ENCODE data around the gene AUTS2. TPM values are rescaled to one million over a fixed set of nuclear protein-coding genes. Genes with fewer than 3 reads are reported as not detected.

The AUTS2 gene
- total RNA-seq, 1 donor from 2014 or later = 53.0 TPM

DNA sequence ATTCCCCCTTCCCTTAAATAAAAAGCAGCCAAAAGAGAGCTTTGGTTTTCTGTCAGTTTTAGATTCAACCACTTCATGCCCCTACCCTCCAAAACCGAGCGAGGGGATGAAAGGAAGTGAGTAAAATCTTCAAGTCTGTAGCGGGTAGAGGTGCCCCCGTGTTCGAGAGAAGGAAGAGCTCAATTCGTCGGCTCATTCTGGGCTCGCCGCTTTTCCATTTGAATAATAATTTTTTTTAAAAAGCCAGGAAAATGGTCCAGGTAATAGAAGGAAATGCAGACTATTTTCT is 1097.5 kb downstream of the AUTS2 start:
- peaks cover 27% of the 10 kb centered on the region for H3K4me1 ChIP-seq
- no peak for TF ChIP-seq POLR2A (IDR thresholded peaks at IDR 0.05)
- no peak for TF ChIP-seq POLR2AphosphoS5 (IDR thresholded peaks at IDR 0.05; ENCODE audit: insufficient read depth in 1 of 2, low read depth in 1 of 2)
- TF ChIP-seq CTCF (IDR thresholded peaks at IDR 0.05) = no peak
- no peak for DNase-seq (ENCODE audit: extremely low spot score in 2 of 2)
- H3K27me3 ChIP-seq = no peaks in the 10 kb centered on the region
- H3K4me3 ChIP-seq = peak overlapping the region; percentile 75 to 87
- intact Hi-C loops (cut with DNase I) = loop anchor here (10.0 kb wide), 1 partner anchor 301 kb away; no protein-coding TSS in a partner anchor
- peak overlapping the region; percentile 75 for H3K27ac ChIP-seq
- H3K36me3 ChIP-seq = no peaks in the 10 kb centered on the region
- no peaks in the 10 kb centered on the region for H3K9me3 ChIP-seq

- Histone ChIP-seq H3K4me3 (peak overlapping the region; percentile 75 to 87), H3K36me3 (no peaks in the 10 kb centered on the region), H3K4me1 (peaks cover 32% of the 10 kb centered on the region), H3K9me3 (no peaks in the 10 kb centered on the region), H3K27ac (no peak overlapping the region), H3K27me3 (no peaks in the 10 kb centered on the region)
- TF ChIP-seq POLR2AphosphoS5 (IDR thresholded peaks at IDR 0.05; ENCODE audit: insufficient read depth in 1 of 2, low read depth in 1 of 2) = no peak
- TF ChIP-seq POLR2A (IDR thresholded peaks at IDR 0.05) = no peak
- TF ChIP-seq CTCF (IDR thresholded peaks at IDR 0.05) = no peak
- intact Hi-C loops (cut with DNase I) = loop anchor here (10.0 kb wide), 1 partner anchor 301 kb away; no protein-coding TSS in a partner anchor
- no peak for DNase-seq (ENCODE audit: extremely low spot score in 2 of 2)
Observed at GRCh38 chr7:70696201-70696754, 1098.0 kb downstream of the AUTS2 start.

DNA sequence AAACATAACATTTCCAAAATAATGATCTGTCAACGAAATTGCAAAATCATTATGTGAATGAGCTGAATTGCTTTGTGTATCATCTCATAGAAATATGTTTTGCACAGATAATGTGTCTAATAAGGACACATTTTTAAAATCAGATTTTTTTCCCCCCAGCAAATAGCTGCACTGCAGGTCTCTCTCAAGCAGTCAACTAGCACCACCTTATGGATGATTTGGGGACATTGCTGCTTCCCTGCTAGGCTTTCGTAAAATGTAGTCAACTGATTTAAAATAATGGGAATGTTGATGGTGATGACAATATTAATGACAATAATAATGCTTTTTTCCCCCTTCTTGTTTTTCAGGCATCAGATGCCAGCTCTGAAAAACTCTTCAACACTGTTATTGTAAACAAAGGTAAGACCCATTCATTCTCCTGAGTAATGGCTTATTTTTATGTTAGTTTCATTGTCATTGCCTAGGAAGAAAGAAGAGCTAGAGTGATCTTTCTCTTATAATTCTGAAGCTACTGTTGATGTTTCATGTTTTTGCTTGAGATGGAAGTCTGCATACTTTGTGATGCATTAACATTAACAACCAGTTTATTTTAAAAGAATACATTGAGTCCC is 1100.1 kb downstream of the AUTS2 start:
- peaks cover 32% of the 10 kb centered on the region for H3K4me1 ChIP-seq
- peak; percentile 25 to 83 (median 75) for TF ChIP-seq CTCF (IDR thresholded peaks at IDR 0.05)
- TF ChIP-seq POLR2AphosphoS5 (IDR thresholded peaks at IDR 0.05; ENCODE audit: insufficient read depth in 1 of 2, low read depth in 1 of 2) = no peak
- intact Hi-C loops (cut with DNase I) = loop anchor here (10.0 kb wide), 1 partner anchor 304 kb away; no protein-coding TSS in a partner anchor
- H3K27me3 ChIP-seq = no peaks in the 10 kb centered on the region
- no peak for DNase-seq (ENCODE audit: extremely low spot score in 2 of 2)
- H3K9me3 ChIP-seq = no peaks in the 10 kb centered on the region
- H3K36me3 ChIP-seq = no peaks in the 10 kb centered on the region
- no peak overlapping the region for H3K4me3 ChIP-seq
- no peak overlapping the region for H3K27ac ChIP-seq

GRCh38 chr7:70699271-70699670 is 1101.0 kb downstream of the AUTS2 start:
- no peak overlapping the region for H3K4me3 ChIP-seq
- no peak overlapping the region for H3K27ac ChIP-seq
- H3K4me1 ChIP-seq = peaks cover 29% of the 10 kb centered on the region
- H3K27me3 ChIP-seq = no peaks in the 10 kb centered on the region
- no peak for DNase-seq (ENCODE audit: extremely low spot score in 2 of 2)
- H3K36me3 ChIP-seq = no peaks in the 10 kb centered on the region
- intact Hi-C loops (cut with DNase I) = loop anchor here (10.0 kb wide), 1 partner anchor 304 kb away; no protein-coding TSS in a partner anchor
- H3K9me3 ChIP-seq = no peaks in the 10 kb centered on the region
- no peak for TF ChIP-seq POLR2A (IDR thresholded peaks at IDR 0.05)

GRCh38 chr7:70700055-70700940 is 1102.0 kb downstream of the AUTS2 start:
- Histone ChIP-seq H3K9me3 (no peaks in the 10 kb centered on the region), H3K36me3 (no peaks in the 10 kb centered on the region), H3K4me3 (no peak overlapping the region), H3K27ac (no peak overlapping the region), H3K4me1 (peaks cover 29% of the 10 kb centered on the region), H3K27me3 (no peaks in the 10 kb centered on the region)
- DNase-seq (ENCODE audit: extremely low spot score in 2 of 2) = no peak
- no peak for TF ChIP-seq POLR2A (IDR thresholded peaks at IDR 0.05)
- no peak for TF ChIP-seq POLR2AphosphoS5 (IDR thresholded peaks at IDR 0.05; ENCODE audit: insufficient read depth in 1 of 2, low read depth in 1 of 2)
- TF ChIP-seq CTCF (IDR thresholded peaks at IDR 0.05) = no peak
- intact Hi-C loops (cut with DNase I) = no loop called here

Data from vagina (tissue), 2 donors.